Measurements from ENCODE around the gene GLDC.

GLDC gene

DNA sequence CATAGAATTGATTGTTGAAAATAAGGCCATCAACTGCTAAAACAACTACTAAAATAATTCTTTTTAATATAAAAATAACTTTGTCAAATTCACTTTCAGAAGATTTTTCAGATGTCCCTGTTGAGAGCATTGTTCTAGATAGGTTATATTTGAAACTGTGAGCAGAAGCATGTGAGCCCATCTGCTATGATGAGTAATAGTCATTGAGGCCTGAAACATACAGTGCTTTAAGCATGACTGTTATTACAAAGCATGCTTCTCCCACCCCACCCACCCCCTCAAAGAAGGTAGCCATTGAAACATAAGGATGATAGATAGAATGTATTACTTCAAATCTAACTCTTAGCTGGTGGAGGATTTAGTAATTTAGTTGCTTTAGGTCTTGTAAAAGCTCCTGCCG, 146.5 kb downstream of the GLDC start:
- no peaks in the 10 kb centered on the region for H4K20me1 ChIP-seq (ENCODE audit: low read depth, low read length)
- no peak overlapping the region for H2AFZ ChIP-seq (ENCODE audit: low read depth, low read length, severe bottlenecking)
- no peaks in the 10 kb centered on the region for H3F3A ChIP-seq (ENCODE audit: insufficient read depth)
- H3K4me3 ChIP-seq (ENCODE audit: insufficient read depth, low read length, poor library complexity, severe bottlenecking) = no peak overlapping the region
- H3K9ac ChIP-seq (ENCODE audit: low read length) = no peak overlapping the region
- no peaks in the 10 kb centered on the region for H3K9me2 ChIP-seq (replicated peaks; ENCODE audit: insufficient read depth, low read length)
- H3K79me2 ChIP-seq (ENCODE audit: insufficient read depth, low read length) = no peaks in the 10 kb centered on the region
- TF ChIP-seq EZH2phosphoT487 (conservative IDR thresholded peaks at IDR 0.05; ENCODE audit: low read length) = no peak
- TF ChIP-seq, protein P1, sequence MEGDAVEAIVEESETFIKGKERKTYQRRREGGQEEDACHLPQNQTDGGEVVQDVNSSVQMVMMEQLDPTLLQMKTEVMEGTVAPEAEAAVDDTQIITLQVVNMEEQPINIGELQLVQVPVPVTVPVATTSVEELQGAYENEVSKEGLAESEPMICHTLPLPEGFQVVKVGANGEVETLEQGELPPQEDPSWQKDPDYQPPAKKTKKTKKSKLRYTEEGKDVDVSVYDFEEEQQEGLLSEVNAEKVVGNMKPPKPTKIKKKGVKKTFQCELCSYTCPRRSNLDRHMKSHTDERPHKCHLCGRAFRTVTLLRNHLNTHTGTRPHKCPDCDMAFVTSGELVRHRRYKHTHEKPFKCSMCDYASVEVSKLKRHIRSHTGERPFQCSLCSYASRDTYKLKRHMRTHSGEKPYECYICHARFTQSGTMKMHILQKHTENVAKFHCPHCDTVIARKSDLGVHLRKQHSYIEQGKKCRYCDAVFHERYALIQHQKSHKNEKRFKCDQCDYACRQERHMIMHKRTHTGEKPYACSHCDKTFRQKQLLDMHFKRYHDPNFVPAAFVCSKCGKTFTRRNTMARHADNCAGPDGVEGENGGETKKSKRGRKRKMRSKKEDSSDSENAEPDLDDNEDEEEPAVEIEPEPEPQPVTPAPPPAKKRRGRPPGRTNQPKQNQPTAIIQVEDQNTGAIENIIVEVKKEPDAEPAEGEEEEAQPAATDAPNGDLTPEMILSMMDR (IDR thresholded peaks at IDR 0.05; ENCODE audit: insufficient read depth, low read length, poor library complexity, severe bottlenecking) = no peak
- H3K9me3 ChIP-seq (ENCODE audit: insufficient read depth, low read length) = no peaks in the 10 kb centered on the region
- no peak overlapping the region for H3K4me2 ChIP-seq (ENCODE audit: low read depth, low read length, poor library complexity, severe bottlenecking)
- no peaks in the 10 kb centered on the region for H3K27me3 ChIP-seq (ENCODE audit: low read length)
- no peak overlapping the region for H3K27ac ChIP-seq (ENCODE audit: low read depth, low read length)
- peaks cover 53% of the 10 kb centered on the region for H3K36me3 ChIP-seq (ENCODE audit: low read length)

DNA sequence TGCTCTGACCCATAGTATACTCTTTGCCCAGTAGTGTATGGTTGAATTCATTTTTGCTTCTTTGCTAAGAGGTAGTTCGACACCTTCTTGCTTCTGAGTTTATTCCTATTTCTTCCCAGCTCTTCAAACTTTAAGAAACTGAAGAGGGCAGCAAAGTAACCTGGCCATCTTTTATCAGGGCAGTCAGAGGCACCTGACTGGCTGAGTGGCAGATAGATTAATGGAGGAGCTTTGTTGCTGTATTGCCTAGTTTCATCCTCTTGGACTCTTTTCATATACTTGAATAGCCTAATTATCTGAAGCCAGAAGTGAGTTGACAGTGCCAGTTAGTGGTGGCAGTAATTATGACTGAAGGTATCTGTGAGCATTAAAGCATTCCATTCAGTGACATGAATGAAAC, 150.1 kb downstream of the GLDC start:
- no peak overlapping the region for H3K27ac ChIP-seq (ENCODE audit: low read depth, low read length)
- no peaks in the 10 kb centered on the region for H3F3A ChIP-seq (ENCODE audit: insufficient read depth)
- no peak overlapping the region for H2AFZ ChIP-seq (ENCODE audit: low read depth, low read length, severe bottlenecking)
- H3K27me3 ChIP-seq (ENCODE audit: low read length) = no peaks in the 10 kb centered on the region
- H3K79me2 ChIP-seq (ENCODE audit: insufficient read depth, low read length) = peaks cover 11% of the 10 kb centered on the region
- H3K9me3 ChIP-seq (ENCODE audit: insufficient read depth, low read length) = no peaks in the 10 kb centered on the region
- H3K4me3 ChIP-seq (ENCODE audit: insufficient read depth, low read length, poor library complexity, severe bottlenecking) = no peak overlapping the region
- no peaks in the 10 kb centered on the region for H3K9me2 ChIP-seq (replicated peaks; ENCODE audit: insufficient read depth, low read length)
- peaks cover 49% of the 10 kb centered on the region for H3K36me3 ChIP-seq (ENCODE audit: low read length)
- H4K20me1 ChIP-seq (ENCODE audit: low read depth, low read length) = no peaks in the 10 kb centered on the region; the same call in 1 of the 2 replicates
- TF ChIP-seq, protein P1 (IDR thresholded peaks at IDR 0.05; ENCODE audit: insufficient read depth, low read length, poor library complexity, severe bottlenecking) = no peak
- TF ChIP-seq EZH2phosphoT487 (conservative IDR thresholded peaks at IDR 0.05; ENCODE audit: low read length) = no peak
- H3K4me2 ChIP-seq (ENCODE audit: low read depth, low read length, poor library complexity, severe bottlenecking) = no peak overlapping the region
- no peak overlapping the region for H3K9ac ChIP-seq (ENCODE audit: low read length)

DNA sequence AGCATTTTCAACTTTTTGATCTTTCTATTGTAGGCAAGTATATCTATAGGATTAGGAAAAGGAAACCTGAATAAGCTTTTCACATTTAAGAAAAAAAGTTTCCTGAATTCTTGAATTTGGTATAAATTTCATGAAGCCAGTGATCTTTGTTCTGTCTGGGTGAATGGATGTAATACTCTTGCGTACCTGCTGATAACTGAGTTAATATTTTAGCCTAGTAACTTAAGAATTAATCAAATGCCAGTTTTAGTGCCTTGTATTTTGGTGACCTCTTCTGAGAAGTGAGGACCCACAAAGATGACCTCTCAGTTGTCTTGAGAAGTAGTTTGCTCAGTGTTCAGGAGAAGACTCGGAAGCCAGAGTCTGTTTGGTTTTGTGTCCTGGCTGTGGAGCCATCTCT, 154.7 kb downstream of the GLDC start:
- peaks cover 53% of the 10 kb centered on the region for H3K36me3 ChIP-seq (ENCODE audit: low read length)
- H3F3A ChIP-seq (ENCODE audit: insufficient read depth) = no peaks in the 10 kb centered on the region
- no peak overlapping the region for H3K4me3 ChIP-seq (ENCODE audit: insufficient read depth, low read length, poor library complexity, severe bottlenecking)
- H3K27me3 ChIP-seq (ENCODE audit: low read length) = no peaks in the 10 kb centered on the region
- TF ChIP-seq, protein P1 (IDR thresholded peaks at IDR 0.05; ENCODE audit: insufficient read depth, low read length, poor library complexity, severe bottlenecking) = no peak
- no peak for TF ChIP-seq EZH2phosphoT487 (conservative IDR thresholded peaks at IDR 0.05; ENCODE audit: low read length)
- no peak overlapping the region for H3K27ac ChIP-seq (ENCODE audit: low read depth, low read length)
- H3K9me3 ChIP-seq (ENCODE audit: insufficient read depth, low read length) = no peaks in the 10 kb centered on the region
- peaks cover 19% of the 10 kb centered on the region for H3K79me2 ChIP-seq (ENCODE audit: insufficient read depth, low read length)
- H2AFZ ChIP-seq (ENCODE audit: low read depth, low read length, severe bottlenecking) = no peak overlapping the region
- no peaks in the 10 kb centered on the region; the same call in 1 of the 2 replicates for H4K20me1 ChIP-seq (ENCODE audit: low read depth, low read length)
- no peak overlapping the region for H3K9ac ChIP-seq (ENCODE audit: low read length)
- no peaks in the 10 kb centered on the region for H3K9me2 ChIP-seq (replicated peaks; ENCODE audit: insufficient read depth, low read length)
- H3K4me2 ChIP-seq (ENCODE audit: low read depth, low read length, poor library complexity, severe bottlenecking) = no peak overlapping the region

Measured in SU-DHL-6 (cell line).